GM12878 (cell line): ENCODE measurements around the gene ZNF230. TPM values are rescaled to one million over a fixed set of nuclear protein-coding genes. Genes with fewer than 3 reads are reported as not detected.

Experiments
- ATAC-seq: fragments of 200-7000 bp; cut with Tn5 transposase; 3 replicates; pipeline ENCODE4 v1.9.1; 2020; ENCODE audit warnings: mild to moderate bottlenecking, moderate library complexity
- BruUV-seq: library from RNA; stranded (reverse); fragments of 400-500 nt; replicated peaks from 2 replicates; lab custom pipeline; 2021; lab: Mats Ljungman, UMichigan
- CTCF ChIA-PET: fragments of 300-600 bp; sonication (Branson Sonifier 250); formaldehyde crosslinking; extraction: SDS; loops from one replicate; lab custom pipeline; 2021; ENCODE audit warnings: inconsistent platforms; lab: Yijun Ruan, JAX
- POLR2A ChIA-PET: fragments of 350-600 bp; formaldehyde crosslinking; extraction: SDS; loops from one replicate; lab custom pipeline; 2021; ENCODE audit warnings: inconsistent platforms; lab: Charles Lee
- RAD21 ChIA-PET: fragments of 300-600 bp; sonication (Branson Sonifier 250); formaldehyde crosslinking; loops from one replicate; lab custom pipeline; 2023; ENCODE audit warnings: antibody characterized with exemption; ENCODE audit not compliant: unreplicated experiment; lab: Charles Lee
- SMC1A ChIA-PET: fragments of 300-600 bp; sonication (Branson Sonifier 250); formaldehyde crosslinking; loops from one replicate; lab custom pipeline; 2023; ENCODE audit not compliant: unreplicated experiment, uncharacterized antibody; lab: Charles Lee
- DNase-seq: peaks from one replicate; pipeline ENCODE4 v3.0.0-alpha.2; 2011; ENCODE audit warnings: low read depth, low spot score
- FAIRE-seq: peaks from 3 replicates; lab custom pipeline; 2011; peaks lifted over from hg19 to GRCh38; lab: Jason Lieb, UNC
- H2AFZ ChIP-seq: 2 replicates; pipeline ENCODE4 v1.6.0; 2011; ENCODE audit warnings: low read depth, low read length, control low read depth; ENCODE audit not compliant: control insufficient read depth
- H3K27ac ChIP-seq: 2 replicates; pipeline ENCODE4 v1.5.1; 2011; ENCODE audit warnings: control low read depth; ENCODE audit not compliant: control insufficient read depth, insufficient read depth
- H3K27me3 ChIP-seq, 2 experiments: replicated peaks in 1 of 2; 2 replicates each; pipeline versions ENCODE4 v1.6.0 to v1.6.1; 2011; ENCODE audit warnings: low read length in 1 of 2; ENCODE audit not compliant: control insufficient read depth in 2 of 2, insufficient read depth in 2 of 2
- H3K36me3 ChIP-seq, 2 experiments: 2 replicates each; pipeline ENCODE4 v1.5.1; 2011; ENCODE audit warnings: low read length in 1 of 2; ENCODE audit not compliant: control insufficient read depth in 2 of 2, insufficient read depth in 2 of 2
- H3K4me1 ChIP-seq: 2 replicates; pipeline ENCODE4 v1.6.1; 2011; ENCODE audit warnings: mild to moderate bottlenecking, low read length, moderate library complexity, mixed read lengths; ENCODE audit not compliant: control insufficient read depth, insufficient read depth
- H3K4me2 ChIP-seq: 2 replicates; pipeline ENCODE4 v1.6.0; 2011; ENCODE audit warnings: control low read depth; ENCODE audit not compliant: control insufficient read depth, insufficient read depth
- H3K4me3 ChIP-seq: fragments of 200-600 bp; sonication (generic); 2 replicates; pipeline ENCODE4 v1.5.1; 2016
- H3K79me2 ChIP-seq: 2 replicates; pipeline ENCODE4 v1.6.0; 2011; ENCODE audit warnings: low read length; ENCODE audit not compliant: control insufficient read depth, insufficient read depth
- H3K9ac ChIP-seq: 2 replicates; pipeline ENCODE4 v1.8.0; 2011; ENCODE audit warnings: low read length, control low read depth, mixed read lengths; ENCODE audit not compliant: control insufficient read depth, insufficient read depth
- H3K9me3 ChIP-seq: replicated peaks from 3 replicates; pipeline ENCODE4 v1.5.1; 2011; ENCODE audit warnings: mild to moderate bottlenecking, low read length; ENCODE audit not compliant: control insufficient read depth, insufficient read depth
- H4K20me1 ChIP-seq: 2 replicates; pipeline ENCODE4 v1.6.0; 2011; ENCODE audit not compliant: control insufficient read depth, insufficient read depth
- BHLHE40 ChIP-seq, 2 experiments: fragments of 450-650 bp in 1 of 2; IDR thresholded peaks; 2 replicates each; pipeline ENCODE4 v1.6.1; 2011 to 2017; ENCODE audit warnings: low read depth in 2 of 2, borderline replicate concordance in 1 of 2, improper control_type of control experiment in 1 of 2, low read length in 1 of 2, mild to moderate bottlenecking in 1 of 2
- BMI1 ChIP-seq: fragments of 450-650 bp; IDR thresholded peaks from 2 replicates; pipeline ENCODE4 v1.6.1; 2016; ENCODE audit warnings: mild to moderate bottlenecking, moderate library complexity, borderline replicate concordance
- CTCF ChIP-seq, 3 experiments: IDR thresholded peaks in 2 of 3; conservative IDR thresholded peaks in 1 of 3; 2 replicates each; pipeline ENCODE4 v1.5.1; 2011; ENCODE audit warnings: low read depth in 3 of 3, low read length in 3 of 3, mild to moderate bottlenecking in 3 of 3, control low read depth in 2 of 3, moderate library complexity in 2 of 3, inconsistent platforms in 1 of 3, mixed read lengths in 1 of 3; ENCODE audit not compliant: control insufficient read depth in 2 of 3, insufficient read depth in 1 of 3; ENCODE audit errors: extremely low read depth in 1 of 3
- CUX1 ChIP-seq: IDR thresholded peaks from 2 replicates; pipeline ENCODE4 v1.6.1; 2012; ENCODE audit warnings: improper control_type of control experiment, low read depth, low read length; ENCODE audit not compliant: insufficient replicate concordance
- FOXK2 ChIP-seq: fragments of 450-650 bp; IDR thresholded peaks from 2 replicates; pipeline ENCODE4 v1.6.1; 2017; ENCODE audit warnings: mild to moderate bottlenecking, moderate library complexity
- IKZF1 ChIP-seq: fragments of 450-650 bp; conservative IDR thresholded peaks from 2 replicates; pipeline ENCODE4 v1.6.1; 2017; ENCODE audit warnings: antibody characterized with exemption, mild to moderate bottlenecking
- IRF5 ChIP-seq: fragments of 450-650 bp; IDR thresholded peaks from 2 replicates; pipeline ENCODE4 v1.6.1; 2017; ENCODE audit warnings: borderline replicate concordance
- NFXL1 ChIP-seq: fragments of 450-650 bp; IDR thresholded peaks from 2 replicates; pipeline ENCODE4 v1.6.1; 2017; ENCODE audit warnings: antibody characterized with exemption, mild to moderate bottlenecking, borderline replicate concordance
- NR2C2 ChIP-seq: IDR thresholded peaks from 2 replicates; pipeline ENCODE4 v1.6.1; 2011; ENCODE audit warnings: borderline replicate concordance, low read depth; ENCODE audit not compliant: control insufficient read depth, insufficient read length
- RAD21 ChIP-seq: IDR thresholded peaks from 2 replicates; pipeline ENCODE4 v1.6.1; 2011; ENCODE audit warnings: mild to moderate bottlenecking, low read depth, low read length, moderate library complexity; ENCODE audit not compliant: insufficient read depth
- TBL1XR1 ChIP-seq: IDR thresholded peaks from 2 replicates; pipeline ENCODE4 v1.6.1; 2012; ENCODE audit warnings: low read depth, low read length, improper control_type of control experiment
- WGBS: methylation state at CpG from one replicate; pipeline ENCODE4 v1.1.6; 2016; ENCODE audit warnings: low lambda C conversion rate; ENCODE audit not compliant: insufficient replicate concordance, insufficient coverage; ENCODE audit errors: missing lambda C conversion rate; 5-methylcytosine and 5-hydroxymethylcytosine counted together
- in situ Hi-C: fragments of 300-500 bp; cut with MboI; formaldehyde crosslinking; loops from 9 replicates; pipeline ENCODE4 v1.14.3; 2018; ENCODE audit warnings: mixed read lengths
- intact Hi-C: fragments of 100-400 bp; cut with micrococcal nuclease; formaldehyde crosslinking; loops from one replicate; pipeline ENCODE4 v1.14.2; 2022; ENCODE audit not compliant: unreplicated experiment
- polyA plus RNA-seq, 11 experiments: library from polyadenylated mRNA; depleted of rRNA in 4 of 11; unstranded in 6 of 11; stranded (reverse) in 5 of 11; fragments of >200 nt; fragmentation: Nextera tagmentation in 4 of 11; fragmentation: Illumina TruSeq in 1 of 11; extraction: Ambion mirVana in 4 of 11; extraction: Trizol in 1 of 11; gene quantifications; 1 replicate in 1 of 11; 2 replicates in 10 of 11; pipeline versions ENCODE4 v1.2.1 to v1.2.3, GENCODE V29; 2011 to 2016; ENCODE audit warnings: inconsistent platforms in 2 of 11, missing spikeins in 2 of 11, low read depth in 1 of 11
- total RNA-seq, 4 experiments: library from RNA; depleted of rRNA in 3 of 4; stranded (reverse); fragments of >200 nt in 3 of 4; fragmentation: Illumina TruSeq in 1 of 4; extraction: Trizol in 1 of 4; gene quantifications; 2 replicates each; pipeline versions ENCODE4 v1.2.1 to v1.2.3, GENCODE V29; 2013 to 2021

Gene ZNF230
- total and polyA plus RNA-seq, 10 of the 15 experiments (the other 5 are each of a cell fraction or from before 2014, with no cell fraction given), result 1.8 to 9.1 (median 3.5) TPM

GRCh38 chr19:43997631-43998290, 5.0 kb upstream of the ZNF230 start (continued):
- no peak for TF ChIP-seq NFXL1
- no peak for TF ChIP-seq CUX1

- WGBS, result 29% methylated on average over 8 of the region's 8 CpGs
- Histone ChIP-seq H3K36me3 (peaks cover 0 to 3% of the 10 kb centered on the region in 2 experiments; a peak in 1 of 4 replicates), H3K4me3 (peak overlapping the region; percentile 81), H3K27me3 (no peaks in the 10 kb centered on the region), H4K20me1 (no peaks in the 10 kb centered on the region), H3K79me2 (peaks cover 12% of the 10 kb centered on the region), H3K4me2 (peak overlapping the region; percentile 93), H3K4me1 (peaks cover 7% of the 10 kb centered on the region), H3K9ac (peak overlapping the region; percentile 91), H3K9me3 (peaks cover 3% of the 10 kb centered on the region; the same call in 1 of the 3 replicates), H3K27ac (peak overlapping the region; percentile 92), H2AFZ (peak overlapping the region; percentile 100)
- ChIA-PET CTCF (interaction anchor here (0.6 to 1.8 kb wide), 4 partner anchors 13 to 93 kb away, joined by 3 to 5 read pairs (median 3); partner anchors contain the start of genes ZNF224 and ZNF45), SMC1A (interaction anchor here (0.6 to 2.7 kb wide), 6 partner anchors 18 to 102 kb away, joined by 3 to 11 read pairs (median 4); partner anchors contain the start of gene ZNF222), RAD21 (interaction anchor here (1.0 to 1.1 kb wide), 3 partner anchors 67 to 101 kb away, joined by 3 to 8 read pairs (median 5); partner anchors contain the start of gene ZNF45), POLR2A (interaction anchor here (0.9 to 1.1 kb wide), 3 partner anchors 19 to 100 kb away, joined by 3 to 4 read pairs (median 3); partner anchors contain the start of genes ZNF155 and ZNF221)
- in situ Hi-C loops, result no loop called here
- intact Hi-C loops, result loop anchor here (1.0 kb wide), 2 partner anchors 18 to 92 kb away; partner anchors contain the start of genes ZNF155 and ZNF224
- no peak for DNase-seq
- BruUV-seq, result TSS peak; percentile 98
- no peak for ATAC-seq
- FAIRE-seq, result no peak
- no peak for TF ChIP-seq BHLHE40 (IDR thresholded peaks at IDR 0.05; ENCODE audit: borderline replicate concordance in 1 of 2, low read depth in 2 of 2, low read length in 1 of 2)
- TF ChIP-seq TBL1XR1, result no peak
- no peak for TF ChIP-seq RAD21
- TF ChIP-seq IRF5, result no peak
- no peak for TF ChIP-seq IKZF1
- TF ChIP-seq BMI1, result no peak
- no peak for TF ChIP-seq FOXK2
- no peak for TF ChIP-seq CTCF (IDR thresholded peaks at IDR 0.05 in 2 of 3, conservative IDR thresholded peaks at IDR 0.05 in 1 of 3; ENCODE audit: control insufficient read depth in 2 of 3, extremely low read depth in 1 of 3, insufficient read depth in 1 of 3, low read depth in 3 of 3, low read length in 3 of 3)
- no peak for TF ChIP-seq NR2C2
Measured at GRCh38 chr19:44002212-44002565, 568 bp upstream of the ZNF230 start.
